H1 (cell line): Measurements from ENCODE around the gene GAS6. TPM values are rescaled to one million over a fixed set of nuclear protein-coding genes. Genes with fewer than 3 reads are reported as not detected.

Source experiments
- CTCF ChIA-PET: fragments of 300-600 bp; sonication (Branson Sonifier 250); formaldehyde crosslinking; loops from one replicate; lab custom pipeline; 2021; ENCODE audit not compliant: partially characterized antibody; lab: Charles Lee
- POLR2A ChIA-PET: fragments of 300-600 bp; sonication (Branson Sonifier 250); formaldehyde crosslinking; loops from one replicate; lab custom pipeline; 2021; ENCODE audit warnings: inconsistent platforms; ENCODE audit not compliant: partially characterized antibody; lab: Charles Lee
- DNase-seq, 2 experiments: peaks; one replicate each; pipeline versions ENCODE4 v3.0.0 to v3.0.0-alpha.2; 2010 to 2022; ENCODE audit warnings: low spot score in 2 of 2, low read depth in 1 of 2, mixed read lengths in 1 of 2
- FAIRE-seq: peaks from 2 replicates; lab custom pipeline; 2011; peaks lifted over from hg19 to GRCh38; lab: Jason Lieb, UNC
- H2AFZ ChIP-seq: 2 replicates; pipeline ENCODE4 v1.8.1; 2012; ENCODE audit warnings: low read length, inconsistent platforms
- H2AK5ac ChIP-seq: 2 replicates; pipeline ENCODE4 v1.6.1; 2013; ENCODE audit warnings: low read depth, low read length
- H2BK120ac ChIP-seq: replicated peaks from 2 replicates; pipeline ENCODE3; 2013; ENCODE audit warnings: low read depth, low read length, inconsistent platforms
- H2BK12ac ChIP-seq: 2 replicates; pipeline ENCODE4 v1.6.1; 2013; ENCODE audit warnings: low read depth, low read length
- H2BK15ac ChIP-seq: 2 replicates; pipeline ENCODE4 v1.6.1; 2013; ENCODE audit warnings: low read length
- H2BK20ac ChIP-seq: 2 replicates; pipeline ENCODE4 v1.6.1; 2013; ENCODE audit warnings: low read length
- H2BK5ac ChIP-seq: 2 replicates; pipeline ENCODE4 v1.6.1; 2013; ENCODE audit warnings: low read depth, low read length
- H3K14ac ChIP-seq: 2 replicates; pipeline ENCODE4 v1.6.1; 2013; ENCODE audit warnings: inconsistent platforms; ENCODE audit not compliant: insufficient read length
- H3K18ac ChIP-seq: 2 replicates; pipeline ENCODE4 v1.6.1; 2013; ENCODE audit warnings: low read length; ENCODE audit errors: extremely low read depth
- H3K23ac ChIP-seq: 2 replicates; pipeline ENCODE4 v1.6.1; 2013; ENCODE audit warnings: inconsistent platforms; ENCODE audit not compliant: insufficient read length
- H3K23me2 ChIP-seq: 2 replicates; pipeline ENCODE4 v1.6.1; 2013; ENCODE audit warnings: low read depth, low read length
- H3K27ac ChIP-seq: 2 replicates; pipeline ENCODE4 v1.6.1; 2011; ENCODE audit warnings: low read depth, low read length, inconsistent platforms
- H3K27me3 ChIP-seq, 4 experiments: replicated peaks in 1 of 4; 1 replicate in 1 of 4; 2 replicates in 3 of 4; pipeline versions ENCODE4 v1.6.1 to v1.8.1; 2011 to 2013; ENCODE audit warnings: low read length in 3 of 4, mild to moderate bottlenecking in 3 of 4, inconsistent platforms in 2 of 4, mixed read lengths in 2 of 4, moderate library complexity in 1 of 4; ENCODE audit not compliant: control insufficient read depth in 3 of 4, insufficient read depth in 3 of 4; ENCODE audit errors: extremely low read depth in 1 of 4
- H3K36me3 ChIP-seq, 4 experiments: 2 replicates each; pipeline versions ENCODE4 v1.6.1 to v1.8.1; 2011 to 2013; ENCODE audit warnings: mild to moderate bottlenecking in 4 of 4, low read length in 3 of 4, moderate library complexity in 2 of 4, control low read depth in 1 of 4, inconsistent platforms in 1 of 4; ENCODE audit not compliant: insufficient read depth in 4 of 4, control insufficient read depth in 2 of 4
- H3K4ac ChIP-seq: replicated peaks from 2 replicates; pipeline ENCODE3; 2013; ENCODE audit warnings: low read length, low read depth, mixed read lengths, inconsistent platforms; ENCODE audit not compliant: insufficient read length
- H3K4me1 ChIP-seq, 4 experiments: replicated peaks in 1 of 4; 1 replicate in 1 of 4; 2 replicates in 3 of 4; pipeline versions ENCODE4 v1.6.1 to v1.8.1; 2011 to 2013; ENCODE audit warnings: low read length in 3 of 4, inconsistent platforms in 2 of 4, mixed read lengths in 1 of 4; ENCODE audit not compliant: insufficient read depth in 4 of 4, control insufficient read depth in 3 of 4
- H3K4me2 ChIP-seq, 2 experiments: 2 replicates each; pipeline versions ENCODE4 v1.6.1 to v1.8.1; 2011 to 2013; ENCODE audit warnings: low read depth in 2 of 2, low read length in 2 of 2, control low read depth in 1 of 2, inconsistent platforms in 1 of 2, mild to moderate bottlenecking in 1 of 2; ENCODE audit not compliant: insufficient read depth in 1 of 2
- H3K4me3 ChIP-seq, 4 experiments: fragments of 200-600, 300-600 bp in 1 of 4; sonication (generic), shearing (Covaris generic), sonication (Bioruptor Twin) in 1 of 4; 2 replicates each; pipeline versions ENCODE4 v1.5.1 to v1.8.1; 2011 to 2016; ENCODE audit warnings: low read length in 4 of 4, low read depth in 3 of 4, control low read depth in 2 of 4, inconsistent platforms in 2 of 4, mild to moderate bottlenecking in 2 of 4, mixed read lengths in 1 of 4, moderate library complexity in 1 of 4; ENCODE audit not compliant: insufficient read depth in 2 of 4; ENCODE audit errors: extremely low read depth in 1 of 4
- H3K56ac ChIP-seq: replicated peaks from 2 replicates; pipeline ENCODE3; 2013; ENCODE audit warnings: low read depth, mild to moderate bottlenecking, mixed read lengths, low read length, inconsistent platforms; ENCODE audit not compliant: insufficient read length
- H3K79me1 ChIP-seq: 2 replicates; pipeline ENCODE4 v1.6.1; 2013; ENCODE audit warnings: low read depth, low read length, control low read depth
- H3K79me2 ChIP-seq, 2 experiments: 2 replicates each; pipeline versions ENCODE4 v1.6.1 to v1.8.1; 2012 to 2013; ENCODE audit warnings: low read length in 2 of 2, mild to moderate bottlenecking in 2 of 2, inconsistent platforms in 1 of 2; ENCODE audit not compliant: insufficient read depth in 2 of 2, control insufficient read depth in 1 of 2
- H3K9ac ChIP-seq, 4 experiments: replicated peaks in 1 of 4; 1 replicate in 1 of 4; 2 replicates in 3 of 4; pipeline versions ENCODE4 v1.6.1 to v1.8.1; 2011 to 2013; ENCODE audit warnings: low read depth in 3 of 4, low read length in 3 of 4, control low read depth in 2 of 4, mild to moderate bottlenecking in 2 of 4, moderate library complexity in 2 of 4, inconsistent platforms in 1 of 4; ENCODE audit errors: extremely low read depth in 1 of 4
- H3K9me3 ChIP-seq, 2 experiments: 2 replicates each; pipeline versions ENCODE4 v1.6.1 to v1.8.1; 2012 to 2013; ENCODE audit warnings: mild to moderate bottlenecking in 2 of 2, moderate library complexity in 2 of 2, control low read depth in 1 of 2, inconsistent platforms in 1 of 2, low read depth in 1 of 2, low read length in 1 of 2, mixed read lengths in 1 of 2; ENCODE audit not compliant: insufficient read depth in 2 of 2
- H4K20me1 ChIP-seq, 2 experiments: replicated peaks in 1 of 2; 2 replicates each; pipeline versions ENCODE3 to v1.8.1; 2011 to 2013; ENCODE audit warnings: inconsistent platforms in 2 of 2, low read length in 2 of 2, mild to moderate bottlenecking in 1 of 2; ENCODE audit not compliant: insufficient read depth in 2 of 2, control insufficient read depth in 1 of 2
- H4K5ac ChIP-seq: 2 replicates; pipeline ENCODE4 v1.6.1; 2013; ENCODE audit warnings: low read length, low read depth, mixed read lengths, inconsistent platforms; ENCODE audit not compliant: insufficient read length
- H4K8ac ChIP-seq: 2 replicates; pipeline ENCODE4 v1.8.0; 2013; ENCODE audit warnings: mild to moderate bottlenecking, moderate library complexity, low read length, inconsistent platforms; ENCODE audit not compliant: insufficient read depth; ENCODE audit errors: extremely low read depth
- H4K91ac ChIP-seq: replicated peaks from 2 replicates; pipeline ENCODE3; 2013; ENCODE audit warnings: low read length, mixed read lengths, inconsistent platforms; ENCODE audit not compliant: insufficient read length
- BCL11A ChIP-seq, 2 experiments: IDR thresholded peaks; one replicate each; pipeline ENCODE4 v1.6.1; 2011; ENCODE audit warnings: low read depth in 2 of 2, low read length in 2 of 2, mild to moderate bottlenecking in 2 of 2
- CTBP2 ChIP-seq: IDR thresholded peaks from 2 replicates; pipeline ENCODE4 v1.7.0; 2011; ENCODE audit warnings: borderline replicate concordance, mild to moderate bottlenecking, moderate library complexity, mixed read lengths, low read length; ENCODE audit not compliant: insufficient read depth, insufficient read length
- GTF2F1 ChIP-seq: IDR thresholded peaks from 2 replicates; pipeline ENCODE4 v1.6.1; 2012; ENCODE audit warnings: low read depth, low read length, improper control_type of control experiment, borderline replicate concordance
- MAFK ChIP-seq: IDR thresholded peaks from 2 replicates; pipeline ENCODE4 v1.6.1; 2012; ENCODE audit warnings: low read depth, mild to moderate bottlenecking, improper control_type of control experiment, low read length
- NANOG ChIP-seq: IDR thresholded peaks from 2 replicates; pipeline ENCODE4 v1.6.1; 2011; ENCODE audit warnings: low read length, low read depth, mild to moderate bottlenecking, inconsistent platforms; ENCODE audit not compliant: insufficient read depth, poor library complexity, severe bottlenecking
- NRF1 ChIP-seq: IDR thresholded peaks from 2 replicates; pipeline ENCODE4 v1.6.1; 2011; ENCODE audit warnings: mild to moderate bottlenecking, low read depth, low read length, improper control_type of control experiment
- POLR2AphosphoS5 ChIP-seq: IDR thresholded peaks from 2 replicates; pipeline ENCODE4 v1.6.1; 2011; ENCODE audit warnings: low read depth, low read length
- POU5F1 ChIP-seq: IDR thresholded peaks from 2 replicates; pipeline ENCODE4 v1.6.1; 2011; ENCODE audit warnings: low read depth, mild to moderate bottlenecking, low read length, moderate library complexity
- RBBP5 ChIP-seq: IDR thresholded peaks from 2 replicates; pipeline ENCODE4 v1.7.1; 2012; ENCODE audit warnings: low read depth, mild to moderate bottlenecking, inconsistent platforms, low read length, moderate library complexity, borderline replicate concordance
- SIN3A ChIP-seq, 2 experiments: IDR thresholded peaks in 1 of 2; conservative IDR thresholded peaks in 1 of 2; 2 replicates each; pipeline ENCODE4 v1.6.1; 2011 to 2012; ENCODE audit warnings: low read length in 2 of 2, improper control_type of control experiment in 1 of 2, low read depth in 1 of 2, mild to moderate bottlenecking in 1 of 2
- TAF7 ChIP-seq: optimal IDR thresholded peaks from 2 replicates; pipeline ENCODE3; 2011; ENCODE audit warnings: low read depth, mild to moderate bottlenecking, inconsistent platforms, low read length, moderate library complexity, borderline replicate concordance
- WGBS, 2 experiments: shearing (Covaris generic) in 1 of 2; methylation state at CpG; one replicate each; pipeline versions ENCODE4 v1.1.6 to v1.1.7; 2013 to 2015; ENCODE audit warnings: low lambda C conversion rate in 2 of 2, mixed read lengths in 2 of 2, inconsistent platforms in 1 of 2, low coverage in 1 of 2, missing lambda C conversion rate in 1 of 2; ENCODE audit not compliant: insufficient replicate concordance in 2 of 2, insufficient coverage in 1 of 2, insufficient read length in 1 of 2; ENCODE audit errors: extremely low coverage in 1 of 2, missing lambda C conversion rate in 1 of 2; 5-methylcytosine and 5-hydroxymethylcytosine counted together
- polyA plus RNA-seq, 7 experiments: library from polyadenylated mRNA; depleted of rRNA in 3 of 7; stranded (reverse) in 5 of 7; unstranded in 2 of 7; fragments of >200 nt in 5 of 7; fragments of 200-250 nt in 2 of 7; gene quantifications; 1 replicate in 5 of 7; 2 replicates in 1 of 7; 4 replicates in 1 of 7; pipeline versions ENCODE4 v1.2.1 to v1.2.3, GENCODE V29; 2011 to 2013; ENCODE audit warnings: missing spikeins in 2 of 7, mixed read lengths in 2 of 7
- total RNA-seq: library from RNA; stranded (reverse); fragmentation: NEBNext Ultra II Directional; extraction: Animal tissue kit (Norgen Biotek cat#: 25700); gene quantifications from 2 replicates; pipeline ENCODE4 v1.2.1, GENCODE V29; 2021
- TF ChIP-seq, protein P1 (sequence below): IDR thresholded peaks from 2 replicates; pipeline ENCODE4 v1.6.1; 2011; ENCODE audit warnings: low read depth, mild to moderate bottlenecking, low read length; ENCODE audit not compliant: insufficient read depth

GAS6 gene
- total and polyA plus RNA-seq, 2 of the 8 experiments (the other 6 are each of a cell fraction or from before 2014, with no cell fraction given), result 18.6 to 31.0 TPM

DNA sequence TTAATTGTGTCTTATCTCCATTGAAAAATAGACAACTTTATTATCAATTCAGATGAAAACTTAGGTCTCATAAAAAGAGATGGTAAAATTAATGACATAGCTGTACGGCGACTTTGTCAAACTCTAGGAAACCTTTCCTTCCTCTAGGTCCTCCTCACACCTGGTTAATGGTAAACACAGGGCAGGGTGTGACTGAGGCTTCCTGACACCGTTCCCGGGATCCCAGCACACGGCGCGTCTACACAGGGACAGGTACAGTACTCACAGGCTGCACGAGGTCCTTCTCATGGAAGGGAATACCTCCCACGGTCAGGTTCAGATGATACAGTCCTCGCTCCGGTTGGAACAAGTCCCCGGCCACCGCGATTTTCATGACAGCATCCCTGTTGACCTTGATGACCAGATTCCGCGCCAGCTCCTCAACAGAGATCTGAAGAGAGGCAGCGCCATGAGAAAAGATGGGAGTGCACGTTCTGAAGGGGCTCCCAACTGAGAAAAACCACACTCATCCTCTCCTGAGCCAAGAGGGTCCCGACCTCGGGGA, 35.5 kb downstream of the GAS6 start:
- Histone ChIP-seq H2BK15ac (no peak overlapping the region), H2BK20ac (no peak overlapping the region), H2BK120ac (no peak overlapping the region), H3K23me2 (no peaks in the 10 kb centered on the region), H4K91ac (no peak overlapping the region), H3K14ac (no peak overlapping the region), H3K4me1 (peaks cover 0 to 7% (median 0%) of the 10 kb centered on the region in 4 experiments; a peak in 2 of 7 replicates), H4K8ac (no peak overlapping the region), H3K56ac (no peak overlapping the region), H3K9ac (no peak overlapping the region), H4K20me1 (peaks cover 0 to 1% of the 10 kb centered on the region in 2 experiments), H3K9me3 (no peaks in the 10 kb centered on the region), H3K4me3 (no peak overlapping the region), H2AK5ac (no peak overlapping the region), H3K23ac (no peak overlapping the region), H2BK12ac (no peak overlapping the region), H3K27me3 (no peaks in the 10 kb centered on the region; a peak in 1 of 7 replicates), H3K27ac (no peak overlapping the region), H3K79me1 (no peaks in the 10 kb centered on the region), H2AFZ (no peak overlapping the region), H3K36me3 (peaks cover 0 to 10% (median 4%) of the 10 kb centered on the region in 4 experiments; a peak in 4 of 8 replicates), H3K4ac (no peak overlapping the region), H3K18ac (no peak overlapping the region; the same call in 1 of the 2 replicates), H2BK5ac (no peak overlapping the region), H4K5ac (no peak overlapping the region), H3K4me2 (no peak overlapping the region), H3K79me2 (no peaks in the 10 kb centered on the region)
- ChIA-PET CTCF (no interaction called here), POLR2A (no interaction called here)
- 93% methylated on average over 12 of the region's 20 CpGs; no CpG with 5 or more reads in 1 of the 2 experiments for WGBS, 2 experiments
- DNase-seq (no peak), FAIRE-seq (no peak)
- TF ChIP-seq MAFK, result no peak
- no peak for TF ChIP-seq NANOG
- TF ChIP-seq POU5F1, result no peak
- no peak for TF ChIP-seq NRF1
- TF ChIP-seq, protein P1, sequence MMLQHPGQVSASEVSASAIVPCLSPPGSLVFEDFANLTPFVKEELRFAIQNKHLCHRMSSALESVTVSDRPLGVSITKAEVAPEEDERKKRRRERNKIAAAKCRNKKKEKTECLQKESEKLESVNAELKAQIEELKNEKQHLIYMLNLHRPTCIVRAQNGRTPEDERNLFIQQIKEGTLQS, result no peak
- no peak for TF ChIP-seq RBBP5
- TF ChIP-seq GTF2F1, result no peak
- TF ChIP-seq SIN3A (conservative IDR thresholded peaks at IDR 0.05 in 1 of 2, IDR thresholded peaks at IDR 0.05 in 1 of 2; ENCODE audit: low read depth in 1 of 2, low read length in 2 of 2), result no peak
- TF ChIP-seq BCL11A (IDR thresholded peaks at IDR 0.05; ENCODE audit: low read depth in 2 of 2, low read length in 2 of 2), result no peak
- TF ChIP-seq POLR2AphosphoS5, result no peak
- no peak for TF ChIP-seq TAF7
- no peak for TF ChIP-seq CTBP2
